Ishikawa (cell line): ENCODE measurements around the gene DVL3.

ENCODE experiments used
- EP300 ChIP-seq: IDR thresholded peaks from 2 replicates; pipeline ENCODE4 v1.6.1; 2012; ENCODE audit warnings: borderline replicate concordance
- MAX ChIP-seq: IDR thresholded peaks from 2 replicates; pipeline ENCODE4 v1.6.1; 2012
- TCF12 ChIP-seq: IDR thresholded peaks from 2 replicates; pipeline ENCODE4 v1.6.1; 2012; ENCODE audit warnings: low read depth

GRCh38 chr3:184166671-184167070, 11.5 kb downstream of the DVL3 start:
- TF ChIP-seq MAX: no peak
- TF ChIP-seq EP300: no peak
- TF ChIP-seq TCF12: no peak
